ENCODE data around the gene ZNF668. TPM values are rescaled to one million over a fixed set of nuclear protein-coding genes. Genes with fewer than 3 reads are reported as not detected.

The ZNF668 gene
- total RNA-seq, 1 donor from 2014 or later, result 12.2 TPM

GRCh38 chr16:31094088-31094423 lies 20.0 kb upstream of the ZNF668 start:
- no peak for DNase-seq (ENCODE audit: low spot score in 2 of 2)
- no peaks in the 10 kb centered on the region for H3K27me3 ChIP-seq
- peaks cover 0 to 3% of the 10 kb centered on the region in 2 donors for H3K4me1 ChIP-seq
- no peaks in the 10 kb centered on the region for H3K9me3 ChIP-seq
- H3K36me3 ChIP-seq, result peaks cover 13 to 16% of the 10 kb centered on the region in 2 donors
- peak overlapping the region; percentile 86 to 92 for H3K27ac ChIP-seq
- TF ChIP-seq CTCF (IDR thresholded peaks at IDR 0.05), result no peak
- intact Hi-C loops (cut with DNase I), result loop anchor here (1.0 to 10.0 kb wide), 6 partner anchors 20 to 351 kb away; partner anchors contain the start of genes FUS, ZNF646, ZNF668 and ZNF843
- H3K4me3 ChIP-seq, result peak overlapping the region; percentile 94 to 97

DNA sequence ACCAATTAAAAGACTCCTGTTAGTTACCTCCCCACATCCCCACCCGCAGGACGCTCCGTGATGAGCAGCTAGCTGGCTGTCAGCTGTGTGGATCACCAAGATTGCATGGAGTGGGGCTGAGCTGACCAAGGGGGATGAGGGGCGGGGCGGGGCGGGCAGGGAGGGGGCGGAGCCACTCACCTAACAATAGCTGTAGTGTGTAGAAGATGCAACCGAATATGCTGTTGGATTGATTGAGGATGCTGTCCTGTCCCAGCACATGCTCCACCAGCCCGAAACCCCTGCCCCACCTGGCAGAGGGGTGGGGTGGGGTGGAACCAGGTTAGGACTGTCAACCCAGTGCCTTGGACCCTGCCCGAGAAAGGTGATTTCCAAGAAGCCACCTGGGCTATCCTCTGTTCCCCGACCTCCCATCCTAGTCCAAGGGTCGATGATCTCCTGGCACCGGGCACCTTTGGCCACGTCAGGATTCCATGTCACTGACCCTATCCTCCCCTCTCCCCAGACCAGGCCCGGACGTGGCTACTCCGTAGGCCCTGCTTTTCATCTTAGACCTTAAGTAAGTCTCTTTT lies 19.2 kb upstream of the ZNF668 start:
- intact Hi-C loops (cut with DNase I), result loop anchor here (5.0 to 10.0 kb wide), 3 partner anchors 89 to 352 kb away; partner anchors contain the start of genes FUS and ZNF843
- peaks cover 13 to 16% of the 10 kb centered on the region in 2 donors for H3K36me3 ChIP-seq
- H3K4me3 ChIP-seq, result peak overlapping the region; percentile 94 to 97
- no peak for DNase-seq (ENCODE audit: low spot score in 2 of 2)
- H3K27me3 ChIP-seq, result no peaks in the 10 kb centered on the region
- no peak for TF ChIP-seq CTCF (IDR thresholded peaks at IDR 0.05)
- H3K27ac ChIP-seq, result no peak overlapping the region
- peaks cover 0 to 3% of the 10 kb centered on the region in 2 donors for H3K4me1 ChIP-seq
- H3K9me3 ChIP-seq, result no peaks in the 10 kb centered on the region

GRCh38 chr16:31092330-31092729 lies 18.3 kb upstream of the ZNF668 start:
- no peak for DNase-seq (ENCODE audit: low spot score in 2 of 2)
- intact Hi-C loops (cut with DNase I), result loop anchor here (5.0 to 10.0 kb wide), 3 partner anchors 90 to 352 kb away; partner anchors contain the start of genes FUS and ZNF843
- Histone ChIP-seq H3K4me3 (no peak overlapping the region), H3K27me3 (no peaks in the 10 kb centered on the region), H3K36me3 (peaks cover 13 to 19% of the 10 kb centered on the region in 2 donors), H3K27ac (no peak overlapping the region), H3K9me3 (no peaks in the 10 kb centered on the region), H3K4me1 (peaks cover 0 to 3% of the 10 kb centered on the region in 2 donors)
- no peak for TF ChIP-seq CTCF (IDR thresholded peaks at IDR 0.05)

- DNase-seq (ENCODE audit: low spot score in 2 of 2), result no peak
- Histone ChIP-seq H3K4me1 (peaks cover 0 to 3% of the 10 kb centered on the region in 2 donors), H3K4me3 (no peak overlapping the region), H3K36me3 (peaks cover 26 to 34% of the 10 kb centered on the region in 2 donors), H3K27me3 (no peaks in the 10 kb centered on the region), H3K9me3 (no peaks in the 10 kb centered on the region), H3K27ac (no peak overlapping the region)
- intact Hi-C loops (cut with DNase I), result loop anchor here (5.0 to 10.0 kb wide), 3 partner anchors 92 to 354 kb away; partner anchors contain the start of genes FUS and ZNF843
- no peak for TF ChIP-seq CTCF (IDR thresholded peaks at IDR 0.05)
Observed at GRCh38 chr16:31090540-31090939, 16.5 kb upstream of the ZNF668 start.

DNA sequence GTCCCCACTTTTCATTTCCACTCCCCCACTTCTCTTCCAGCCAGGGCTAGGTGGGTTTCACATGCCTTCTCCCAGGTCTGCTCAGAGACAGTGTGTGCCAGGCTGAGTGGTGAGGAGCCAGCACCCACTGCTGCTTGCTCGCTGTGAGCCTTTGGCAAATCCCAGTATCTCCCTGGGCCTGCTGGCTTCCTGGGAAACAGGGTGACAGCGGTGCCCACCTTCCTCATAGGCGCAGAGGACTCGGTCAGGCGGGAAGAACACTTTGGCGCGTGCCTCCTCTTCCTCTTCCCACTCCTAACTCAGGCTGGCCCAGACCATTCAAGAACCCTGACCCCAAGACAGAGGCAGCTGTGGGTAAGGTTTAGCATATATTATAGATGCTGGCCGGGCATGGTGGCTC lies 15.2 kb upstream of the ZNF668 start:
- no peak for TF ChIP-seq CTCF (IDR thresholded peaks at IDR 0.05)
- no peak for DNase-seq (ENCODE audit: low spot score in 2 of 2)
- Histone ChIP-seq H3K27ac (no peak overlapping the region), H3K27me3 (no peaks in the 10 kb centered on the region), H3K4me1 (no peaks in the 10 kb centered on the region), H3K4me3 (no peak overlapping the region), H3K36me3 (peaks cover 33 to 46% of the 10 kb centered on the region in 2 donors), H3K9me3 (no peaks in the 10 kb centered on the region)
- intact Hi-C loops (cut with DNase I), result no loop called here

All from ascending aorta (tissue), 2 donors.